ENCODE results near the gene NLRC5.

Gene NLRC5

GRCh38 chr16:57123974-57124674 is 134.8 kb downstream of the NLRC5 start:
- Histone ChIP-seq H3K27me3 (no peaks in the 10 kb centered on the region), H3K4me1 (no peaks in the 10 kb centered on the region), H3K36me3 (no peaks in the 10 kb centered on the region), H3K4me3 (ENCODE audit: low read depth, low read length) (no peak overlapping the region), H3K9me3 (no peaks in the 10 kb centered on the region)
- no peak for DNase-seq
- TF ChIP-seq CTCF (IDR thresholded peaks at IDR 0.05; ENCODE audit: low read depth, low read length) = no peak

GRCh38 chr16:57125376-57125775 is 136.0 kb downstream of the NLRC5 start:
- no peak for TF ChIP-seq CTCF (IDR thresholded peaks at IDR 0.05; ENCODE audit: low read depth, low read length)
- H3K4me3 ChIP-seq (ENCODE audit: low read depth, low read length) = no peak overlapping the region

GRCh38 chr16:57125969-57126368 is 136.6 kb downstream of the NLRC5 start:
- Histone ChIP-seq H3K4me3 (ENCODE audit: low read depth, low read length) (no peak overlapping the region), H3K4me1 (no peaks in the 10 kb centered on the region), H3K9me3 (no peaks in the 10 kb centered on the region), H3K27me3 (no peaks in the 10 kb centered on the region), H3K36me3 (no peaks in the 10 kb centered on the region)
- no peak for DNase-seq
- TF ChIP-seq CTCF (IDR thresholded peaks at IDR 0.05; ENCODE audit: low read depth, low read length) = no peak

More at GRCh38 chr16:57125376-57125775, 136.0 kb downstream of the NLRC5 start:
- H3K9me3 ChIP-seq = no peaks in the 10 kb centered on the region
- DNase-seq = no peak
- H3K36me3 ChIP-seq = no peaks in the 10 kb centered on the region
- no peaks in the 10 kb centered on the region for H3K4me1 ChIP-seq
- no peaks in the 10 kb centered on the region for H3K27me3 ChIP-seq

GRCh38 chr16:57126411-57126810 is 137.1 kb downstream of the NLRC5 start:
- no peak for DNase-seq
- no peak for TF ChIP-seq CTCF (IDR thresholded peaks at IDR 0.05; ENCODE audit: low read depth, low read length)
- H3K4me3 ChIP-seq (ENCODE audit: low read depth, low read length) = no peak overlapping the region
- H3K27me3 ChIP-seq = no peaks in the 10 kb centered on the region
- no peaks in the 10 kb centered on the region for H3K9me3 ChIP-seq
- H3K36me3 ChIP-seq = no peaks in the 10 kb centered on the region
- no peaks in the 10 kb centered on the region for H3K4me1 ChIP-seq

- TF ChIP-seq CTCF (IDR thresholded peaks at IDR 0.05; ENCODE audit: low read depth, low read length) = no peak
- Histone ChIP-seq H3K36me3 (no peaks in the 10 kb centered on the region), H3K4me1 (no peaks in the 10 kb centered on the region), H3K27me3 (no peaks in the 10 kb centered on the region), H3K4me3 (ENCODE audit: low read depth, low read length) (no peak overlapping the region), H3K9me3 (no peaks in the 10 kb centered on the region)
- DNase-seq = no peak
These were observed 137.8 kb downstream of the NLRC5 start for GRCh38 chr16:57127037-57127763.

GRCh38 chr16:57127836-57128235 is 138.5 kb downstream of the NLRC5 start:
- Histone ChIP-seq H3K27me3 (no peaks in the 10 kb centered on the region), H3K4me3 (ENCODE audit: low read depth, low read length) (no peak overlapping the region), H3K9me3 (no peaks in the 10 kb centered on the region), H3K36me3 (no peaks in the 10 kb centered on the region), H3K4me1 (no peaks in the 10 kb centered on the region)
- DNase-seq = no peak
- no peak for TF ChIP-seq CTCF (IDR thresholded peaks at IDR 0.05; ENCODE audit: low read depth, low read length)
